SK-N-SH treated with all-trans-retinoic acid at 6 μM for 48 hours (cell line): ENCODE data around the gene IZUMO3.
"Not testable (repeated sequence)": the region's sequence is repeated elsewhere in the genome, so short reads cannot be mapped to it uniquely, and the experiment has no call there.

Experiments
- ATAC-seq: fragments of 200-7000 bp; cut with Tn5 transposase; 3 replicates; pipeline ENCODE4 v1.9.1; 2020; ENCODE audit warnings: mild to moderate bottlenecking, moderate library complexity
- ARNTL ChIP-seq: fragments of 450-650 bp; formaldehyde crosslinking; IDR thresholded peaks from 2 replicates; pipeline ENCODE4 v1.5.0; 2020; ENCODE audit warnings: low read depth, mild to moderate bottlenecking, moderate library complexity, borderline replicate concordance
- BACH2 ChIP-seq: fragments of 250-450 bp; sonication (Bioruptor Pico); IDR thresholded peaks from 2 replicates; pipeline ENCODE4 v1.9.0; 2021; ENCODE audit warnings: mild to moderate bottlenecking, borderline replicate concordance
- CREB5 ChIP-seq: fragments of 250-450 bp; sonication (Bioruptor Pico); IDR thresholded peaks from 2 replicates; pipeline ENCODE4 v1.5.1; 2020; ENCODE audit warnings: low read depth, mild to moderate bottlenecking, moderate library complexity
- CSDC2 ChIP-seq: fragments of 250-450 bp; sonication (Bioruptor Pico); IDR thresholded peaks from 2 replicates; pipeline ENCODE4 v1.5.0; 2020; ENCODE audit warnings: mild to moderate bottlenecking, moderate library complexity
- CSRNP3 ChIP-seq: fragments of 250-450 bp; sonication (Bioruptor Pico); IDR thresholded peaks from 2 replicates; pipeline ENCODE4 v1.5.1; 2021; ENCODE audit warnings: mild to moderate bottlenecking, moderate library complexity
- ESRRG ChIP-seq: fragments of 250-450 bp; sonication (Bioruptor Pico); IDR thresholded peaks from 2 replicates; pipeline ENCODE4 v1.6.1; 2021; ENCODE audit warnings: mild to moderate bottlenecking
- ISL1 ChIP-seq: fragments of 250-450 bp; sonication (Bioruptor Pico); IDR thresholded peaks from 2 replicates; pipeline ENCODE4 v2.1.2; 2022; ENCODE audit warnings: mild to moderate bottlenecking, moderate library complexity
- OSR1 ChIP-seq: fragments of 250-450 bp; sonication (Bioruptor Pico); IDR thresholded peaks from 2 replicates; pipeline ENCODE4 v1.8.0; 2022; ENCODE audit warnings: moderate library complexity, mild to moderate bottlenecking, inconsistent platforms
- PATZ1 ChIP-seq: fragments of 250-450 bp; sonication (Bioruptor Pico); IDR thresholded peaks from 2 replicates; pipeline ENCODE4 v1.8.0; 2020; ENCODE audit warnings: mild to moderate bottlenecking, moderate library complexity, borderline replicate concordance
- POU6F1 ChIP-seq: fragments of 250-450 bp; sonication (Bioruptor Pico); IDR thresholded peaks from 2 replicates; pipeline ENCODE4 v1.8.0; 2021; ENCODE audit warnings: low read depth, mild to moderate bottlenecking, moderate library complexity, borderline replicate concordance
- PPARA ChIP-seq: fragments of 250-450 bp; sonication (Bioruptor Pico); IDR thresholded peaks from 2 replicates; pipeline ENCODE4 v1.5.0; 2020; ENCODE audit warnings: mild to moderate bottlenecking, borderline replicate concordance
- RARB ChIP-seq: fragments of 250-450 bp; sonication (Bioruptor Pico); IDR thresholded peaks from 2 replicates; pipeline ENCODE4 v1.8.0; 2021; ENCODE audit warnings: mild to moderate bottlenecking, moderate library complexity
- SNAI2 ChIP-seq: fragments of 250-450 bp; sonication (Bioruptor Pico); IDR thresholded peaks from 2 replicates; pipeline ENCODE4 v1.5.0; 2020; ENCODE audit warnings: mild to moderate bottlenecking, moderate library complexity
- TCF4 ChIP-seq: fragments of 250-450 bp; sonication (Bioruptor Pico); IDR thresholded peaks from 2 replicates; pipeline ENCODE4 v1.8.0; 2021; ENCODE audit warnings: mild to moderate bottlenecking, moderate library complexity, borderline replicate concordance
- TOX ChIP-seq: fragments of 250-450 bp; sonication (Bioruptor Pico); IDR thresholded peaks from 2 replicates; pipeline ENCODE4 v1.8.0; 2021; ENCODE audit warnings: mild to moderate bottlenecking, moderate library complexity, borderline replicate concordance
- TSHZ2 ChIP-seq: fragments of 250-450 bp; sonication (Bioruptor Pico); IDR thresholded peaks from 2 replicates; pipeline ENCODE4 v1.5.0; 2020; ENCODE audit warnings: mild to moderate bottlenecking, moderate library complexity
- ZC3H10 ChIP-seq: fragments of 250-450 bp; sonication (Bioruptor Pico); IDR thresholded peaks from 2 replicates; pipeline ENCODE4 v1.5.1; 2021; ENCODE audit warnings: mild to moderate bottlenecking, moderate library complexity
- ZFP3 ChIP-seq: fragments of 250-450 bp; sonication (Bioruptor Pico); IDR thresholded peaks from 2 replicates; pipeline ENCODE4 v1.5.0; 2020; ENCODE audit warnings: mild to moderate bottlenecking, moderate library complexity
- ZNF565 ChIP-seq: fragments of 450-650 bp; formaldehyde crosslinking; conservative IDR thresholded peaks from 2 replicates; pipeline ENCODE4 v1.5.0; 2020; ENCODE audit warnings: low read depth, mild to moderate bottlenecking, moderate library complexity
- ZNF70 ChIP-seq: fragments of 450-650 bp; formaldehyde crosslinking; IDR thresholded peaks from 2 replicates; pipeline ENCODE4 v1.5.0; 2020; ENCODE audit warnings: mild to moderate bottlenecking, moderate library complexity
- ZNF8 ChIP-seq: fragments of 450-650 bp; formaldehyde crosslinking; IDR thresholded peaks from 2 replicates; pipeline ENCODE4 v1.5.0; 2020; ENCODE audit warnings: mild to moderate bottlenecking, moderate library complexity

IZUMO3 gene

GRCh38 chr9:24582146-24583126 is 36.7 kb upstream of the IZUMO3 start:
- ATAC-seq = no peak
- TF ChIP-seq BACH2 (no peak), CREB5 (no peak), CSRNP3 (CRISPR knock-in tag) (no peak), ZNF8 (CRISPR knock-in tag) (no peak), PATZ1 (CRISPR knock-in tag) (no peak), ZC3H10 (no peak), OSR1 (no peak), RARB (CRISPR knock-in tag) (no peak), ZNF70 (CRISPR knock-in tag) (no peak), PPARA (CRISPR knock-in tag) (no peak), TOX (CRISPR knock-in tag) (no peak), TSHZ2 (CRISPR knock-in tag) (no peak), ZFP3 (no peak), POU6F1 (CRISPR knock-in tag) (no peak), ZNF565 (CRISPR knock-in tag) (no peak), ESRRG (no peak), TCF4 (no peak), CSDC2 (CRISPR knock-in tag) (no peak), SNAI2 (CRISPR knock-in tag) (no peak)

GRCh38 chr9:24580005-24580404 is 34.3 kb upstream of the IZUMO3 start:
- ATAC-seq = not testable (repeated sequence)

- TF ChIP-seq TCF4 = no peak
- TF ChIP-seq, all 23 proteins: peak for 0
- no peak for ATAC-seq
Measured at GRCh38 chr9:24572406-24572805, 26.7 kb upstream of the IZUMO3 start.

- TF ChIP-seq CSDC2 (CRISPR knock-in tag) (no peak), RARB (CRISPR knock-in tag) (no peak), ZNF565 (CRISPR knock-in tag) (no peak), BACH2 (no peak), ZNF70 (CRISPR knock-in tag) (no peak), ISL1 (CRISPR knock-in tag) (no peak), CREB5 (no peak), ZNF8 (CRISPR knock-in tag) (no peak), ARNTL (no peak), TSHZ2 (CRISPR knock-in tag) (no peak), PPARA (CRISPR knock-in tag) (no peak)
- no peak for ATAC-seq
Measured at GRCh38 chr9:24561957-24562356, 16.3 kb upstream of the IZUMO3 start.
